Body of pancreas (tissue), 4 donors: ENCODE measurements around the gene PMAIP1. TPM values are rescaled to one million over a fixed set of nuclear protein-coding genes. Genes with fewer than 3 reads are reported as not detected.
"Not testable (repeated sequence)": the region's sequence is repeated elsewhere in the genome, so short reads cannot be mapped to it uniquely, and the experiment has no call there.

Experiments
- ATAC-seq: fragments of 150-250 bp; one replicate; pipeline ENCODE4 v1.9.1; 2016
- DNase-seq, 4 donors: peaks; one replicate each; pipeline ENCODE4 v3.0.0-alpha.2; 2019
- H3K27ac ChIP-seq, 4 donors: fragments of 200-600 bp; sonication (generic); 1 replicate in 3 of 4; 2 replicates in 1 of 4; pipeline versions ENCODE4 v1.5.1 to v1.6.1; 2016 to 2019; ENCODE audit warnings: mild to moderate bottlenecking in 1 of 4, mixed read lengths in 1 of 4, moderate library complexity in 1 of 4
- H3K27me3 ChIP-seq, 2 donors: fragments of 200-600 bp; sonication (generic); one replicate each; pipeline ENCODE4 v1.6.0; 2016; ENCODE audit warnings: mild to moderate bottlenecking in 1 of 2
- H3K36me3 ChIP-seq, 2 donors: fragments of 200-600 bp; sonication (generic); replicated peaks in 1 of 2; 2 replicates each; pipeline ENCODE4 v1.5.1; 2016; ENCODE audit warnings: low read depth in 2 of 2; ENCODE audit not compliant: insufficient read depth in 1 of 2
- H3K4me1 ChIP-seq: fragments of 200-600 bp; sonication (generic); one replicate; pipeline ENCODE4 v1.6.0; 2016
- H3K4me3 ChIP-seq, 2 donors: fragments of 200-600 bp; sonication (generic); 1 replicate in 1 of 2; 2 replicates in 1 of 2; pipeline ENCODE4 v1.5.1; 2016 to 2019
- H3K9me3 ChIP-seq, 3 donors: fragments of 200-600 bp; sonication (generic); 1 replicate in 2 of 3; 2 replicates in 1 of 3; pipeline ENCODE4 v1.5.1; 2016
- CTCF ChIP-seq, 7 experiments: fragments of 450-650 bp in 4 of 7; fragments of 200-600 bp in 3 of 7; sonication (generic) in 3 of 7; IDR thresholded peaks; one replicate each; pipeline ENCODE4 v1.5.1; 2016 to 2019; ENCODE audit warnings: antibody characterized with exemption in 7 of 7
- POLR2A ChIP-seq, 3 donors: fragments of 450-650 bp; IDR thresholded peaks; one replicate each; pipeline ENCODE4 v1.6.1; 2016; ENCODE audit warnings: antibody characterized with exemption in 3 of 3, mild to moderate bottlenecking in 2 of 3
- WGBS, 2 donors: methylation state at CpG; one replicate each; pipeline ENCODE4 v1.1.5; 2017; 5-methylcytosine and 5-hydroxymethylcytosine counted together
- intact Hi-C: fragments of 100-400 bp; cut with DNase I; formaldehyde crosslinking; loops from one replicate; pipeline ENCODE4 v1.15.1; 2023
- total RNA-seq, 2 donors: library from RNA; depleted of rRNA; stranded (reverse); fragments of >200 nt; gene quantifications; one replicate each; pipeline ENCODE4 v1.1.0, GENCODE V29; 2016

The PMAIP1 gene
- total RNA-seq, 2 donors from 2014 or later, result 1.0 TPM; not detected in 1

- intact Hi-C loops, result no loop called here
- no peak for DNase-seq
- Histone ChIP-seq H3K4me1 (peaks cover 12% of the 10 kb centered on the region), H3K9me3 (no peaks in the 10 kb centered on the region), H3K36me3 (no peaks in the 10 kb centered on the region), H3K4me3 (no peak overlapping the region), H3K27me3 (no peaks in the 10 kb centered on the region), H3K27ac (peak overlapping the region in 2 of 4 donors; percentile 21 to 38)
- TF ChIP-seq CTCF (IDR thresholded peaks at IDR 0.05) (no peak), POLR2A (IDR thresholded peaks at IDR 0.05) (no peak)
- 17 to 20% methylated on average over 11 of the region's 11 CpGs for WGBS, 2 donors
- ATAC-seq, result peak; percentile 21
These were observed 17.8 kb upstream of the PMAIP1 start for GRCh38 chr18:59881728-59882656.

GRCh38 chr18:59884351-59884750 lies 15.4 kb upstream of the PMAIP1 start:
- WGBS, 2 donors, result 73 to 83% methylated on average over 2 of the region's 2 CpGs
- intact Hi-C loops, result no loop called here

GRCh38 chr18:59885579-59886163 lies 14.1 kb upstream of the PMAIP1 start:
- intact Hi-C loops, result no loop called here
- no peak for TF ChIP-seq CTCF (IDR thresholded peaks at IDR 0.05)
- no peak for TF ChIP-seq POLR2A (IDR thresholded peaks at IDR 0.05)
- no peak overlapping the region for H3K4me3 ChIP-seq
- H3K27ac ChIP-seq, result no peak overlapping the region
- H3K9me3 ChIP-seq, result no peaks in the 10 kb centered on the region
- peaks cover 12% of the 10 kb centered on the region for H3K4me1 ChIP-seq
- H3K36me3 ChIP-seq, result no peaks in the 10 kb centered on the region
- ATAC-seq (no peak), DNase-seq (no peak)
- no peaks in the 10 kb centered on the region for H3K27me3 ChIP-seq
- 59 to 61% methylated on average over 6 of the region's 6 CpGs for WGBS, 2 donors

More at GRCh38 chr18:59884351-59884750, 15.4 kb upstream of the PMAIP1 start:
- Histone ChIP-seq H3K4me3 (no peak overlapping the region), H3K27me3 (no peaks in the 10 kb centered on the region), H3K9me3 (no peaks in the 10 kb centered on the region), H3K4me1 (peaks cover 12% of the 10 kb centered on the region), H3K36me3 (no peaks in the 10 kb centered on the region), H3K27ac (no peak overlapping the region)
- no peak for TF ChIP-seq CTCF (IDR thresholded peaks at IDR 0.05)
- DNase-seq (no peak), ATAC-seq (no peak)

- H3K9me3 ChIP-seq, intact Hi-C loops: not testable (repeated sequence)
- 56 to 62% methylated on average over 3 of the region's 3 CpGs for WGBS, 2 donors
These were observed 13.4 kb upstream of the PMAIP1 start for GRCh38 chr18:59886399-59886798.

GRCh38 chr18:59892123-59892522 lies 7.7 kb upstream of the PMAIP1 start:
- Histone ChIP-seq H3K36me3 (no peaks in the 10 kb centered on the region), H3K27ac (no peak overlapping the region), H3K4me3 (no peak overlapping the region), H3K9me3 (no peaks in the 10 kb centered on the region), H3K27me3 (no peaks in the 10 kb centered on the region), H3K4me1 (no peaks in the 10 kb centered on the region)
- DNase-seq (no peak), ATAC-seq (no peak)
- intact Hi-C loops, result no loop called here
- TF ChIP-seq CTCF (IDR thresholded peaks at IDR 0.05) (no peak), POLR2A (IDR thresholded peaks at IDR 0.05) (no peak)
- 76 to 81% methylated on average over 3 of the region's 3 CpGs for WGBS, 2 donors

More at GRCh38 chr18:59886399-59886798, 13.4 kb upstream of the PMAIP1 start:
- H3K4me3 ChIP-seq, H3K27me3 ChIP-seq, ATAC-seq, DNase-seq, H3K27ac ChIP-seq, H3K36me3 ChIP-seq: not testable (repeated sequence)
- peaks cover 12% of the 10 kb centered on the region for H3K4me1 ChIP-seq
